Measurements from ENCODE around the gene ANKRD29. TPM values are rescaled to one million over a fixed set of nuclear protein-coding genes. Genes with fewer than 3 reads are reported as not detected.
"Not testable (repeated sequence)": the region's sequence is repeated elsewhere in the genome, so short reads cannot be mapped to it uniquely, and the experiment has no call there.

The ANKRD29 gene
- total RNA-seq, 1 donor from 2014 or later, result not detected

GRCh38 chr18:23640052-23640451 is 22.7 kb downstream of the ANKRD29 start:
- DNase-seq, result no peak
- no peaks in the 10 kb centered on the region for H3K9me3 Mint-ChIP-seq (ENCODE audit: unreplicated experiment)

GRCh38 chr18:23636433-23636832 is 26.3 kb downstream of the ANKRD29 start:
- H3K27me3 Mint-ChIP-seq (ENCODE audit: unreplicated experiment); H3K27ac Mint-ChIP-seq (ENCODE audit: unreplicated experiment); H3K4me3 Mint-ChIP-seq (ENCODE audit: unreplicated experiment); H3K4me1 Mint-ChIP-seq (ENCODE audit: low read depth, unreplicated experiment); H3K9me3 Mint-ChIP-seq (ENCODE audit: unreplicated experiment); DNase-seq; H3K36me3 Mint-ChIP-seq (ENCODE audit: unreplicated experiment): not testable (repeated sequence)

More at GRCh38 chr18:23640052-23640451, 22.7 kb downstream of the ANKRD29 start:
- H3K27ac Mint-ChIP-seq (ENCODE audit: unreplicated experiment), result no peak overlapping the region
- H3K27me3 Mint-ChIP-seq (ENCODE audit: unreplicated experiment), result peaks cover 2% of the 10 kb centered on the region
- H3K36me3 Mint-ChIP-seq (ENCODE audit: unreplicated experiment), result peaks cover 4% of the 10 kb centered on the region
- no peaks in the 10 kb centered on the region for H3K4me1 Mint-ChIP-seq (ENCODE audit: low read depth, unreplicated experiment)
- TF ChIP-seq, protein P1, sequence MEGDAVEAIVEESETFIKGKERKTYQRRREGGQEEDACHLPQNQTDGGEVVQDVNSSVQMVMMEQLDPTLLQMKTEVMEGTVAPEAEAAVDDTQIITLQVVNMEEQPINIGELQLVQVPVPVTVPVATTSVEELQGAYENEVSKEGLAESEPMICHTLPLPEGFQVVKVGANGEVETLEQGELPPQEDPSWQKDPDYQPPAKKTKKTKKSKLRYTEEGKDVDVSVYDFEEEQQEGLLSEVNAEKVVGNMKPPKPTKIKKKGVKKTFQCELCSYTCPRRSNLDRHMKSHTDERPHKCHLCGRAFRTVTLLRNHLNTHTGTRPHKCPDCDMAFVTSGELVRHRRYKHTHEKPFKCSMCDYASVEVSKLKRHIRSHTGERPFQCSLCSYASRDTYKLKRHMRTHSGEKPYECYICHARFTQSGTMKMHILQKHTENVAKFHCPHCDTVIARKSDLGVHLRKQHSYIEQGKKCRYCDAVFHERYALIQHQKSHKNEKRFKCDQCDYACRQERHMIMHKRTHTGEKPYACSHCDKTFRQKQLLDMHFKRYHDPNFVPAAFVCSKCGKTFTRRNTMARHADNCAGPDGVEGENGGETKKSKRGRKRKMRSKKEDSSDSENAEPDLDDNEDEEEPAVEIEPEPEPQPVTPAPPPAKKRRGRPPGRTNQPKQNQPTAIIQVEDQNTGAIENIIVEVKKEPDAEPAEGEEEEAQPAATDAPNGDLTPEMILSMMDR (IDR thresholded peaks at IDR 0.05; ENCODE audit: partially characterized antibody, unreplicated experiment), result no peak
- H3K4me3 Mint-ChIP-seq (ENCODE audit: unreplicated experiment), result no peak overlapping the region

- Mint-ChIP-seq H3K27ac (ENCODE audit: unreplicated experiment) (no peak overlapping the region), H3K4me1 (ENCODE audit: low read depth, unreplicated experiment) (no peaks in the 10 kb centered on the region), H3K4me3 (ENCODE audit: unreplicated experiment) (no peak overlapping the region), H3K27me3 (ENCODE audit: unreplicated experiment) (peaks cover 2% of the 10 kb centered on the region), H3K9me3 (ENCODE audit: unreplicated experiment) (no peaks in the 10 kb centered on the region), H3K36me3 (ENCODE audit: unreplicated experiment) (no peaks in the 10 kb centered on the region)
- TF ChIP-seq, protein P1 (IDR thresholded peaks at IDR 0.05; ENCODE audit: partially characterized antibody, unreplicated experiment), result no peak
- DNase-seq, result no peak
Observed at GRCh38 chr18:23636071-23636399, 26.7 kb downstream of the ANKRD29 start.

- TF ChIP-seq, protein P1 (IDR thresholded peaks at IDR 0.05; ENCODE audit: partially characterized antibody, unreplicated experiment), result no peak
- Mint-ChIP-seq H3K4me1 (ENCODE audit: low read depth, unreplicated experiment) (no peaks in the 10 kb centered on the region), H3K36me3 (ENCODE audit: unreplicated experiment) (no peaks in the 10 kb centered on the region), H3K27ac (ENCODE audit: unreplicated experiment) (no peak overlapping the region), H3K9me3 (ENCODE audit: unreplicated experiment) (no peaks in the 10 kb centered on the region), H3K4me3 (ENCODE audit: unreplicated experiment) (no peak overlapping the region), H3K27me3 (ENCODE audit: unreplicated experiment) (peaks cover 2% of the 10 kb centered on the region)
- DNase-seq, result no peak
Observed at GRCh38 chr18:23635283-23636070, 27.2 kb downstream of the ANKRD29 start.

DNA sequence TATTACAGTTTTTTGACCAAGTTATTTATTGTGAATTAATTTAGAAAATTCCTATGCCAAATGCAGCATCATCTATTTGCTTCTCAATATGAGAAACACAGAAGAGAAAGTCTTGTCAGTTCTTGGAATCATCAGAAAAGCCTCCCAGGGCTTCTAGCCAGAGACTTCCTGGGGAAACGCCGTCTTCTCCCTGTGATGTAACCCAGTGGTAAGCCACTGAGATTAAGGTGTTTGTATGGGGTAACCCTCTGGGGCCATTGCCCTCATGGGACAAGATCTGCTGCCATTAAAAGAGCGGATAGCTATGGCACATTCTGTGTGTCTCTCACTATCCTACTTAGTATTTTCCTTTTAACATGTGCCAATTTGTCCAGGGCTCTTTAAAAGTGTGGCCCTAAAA is 28.0 kb downstream of the ANKRD29 start:
- H3K4me3 Mint-ChIP-seq (ENCODE audit: unreplicated experiment), result no peak overlapping the region
- H3K27me3 Mint-ChIP-seq (ENCODE audit: unreplicated experiment), result peaks cover 1% of the 10 kb centered on the region
- no peaks in the 10 kb centered on the region for H3K4me1 Mint-ChIP-seq (ENCODE audit: low read depth, unreplicated experiment)
- TF ChIP-seq, protein P1 (IDR thresholded peaks at IDR 0.05; ENCODE audit: partially characterized antibody, unreplicated experiment), result no peak
- H3K27ac Mint-ChIP-seq (ENCODE audit: unreplicated experiment), result no peak overlapping the region
- DNase-seq, result no peak
- no peaks in the 10 kb centered on the region for H3K9me3 Mint-ChIP-seq (ENCODE audit: unreplicated experiment)
- H3K36me3 Mint-ChIP-seq (ENCODE audit: unreplicated experiment), result no peaks in the 10 kb centered on the region
